ENCODE measurements around the gene MOG.
"Not testable (repeated sequence)": the region's sequence is repeated elsewhere in the genome, so short reads cannot be mapped to it uniquely, and the experiment has no call there.

Gene MOG

DNA sequence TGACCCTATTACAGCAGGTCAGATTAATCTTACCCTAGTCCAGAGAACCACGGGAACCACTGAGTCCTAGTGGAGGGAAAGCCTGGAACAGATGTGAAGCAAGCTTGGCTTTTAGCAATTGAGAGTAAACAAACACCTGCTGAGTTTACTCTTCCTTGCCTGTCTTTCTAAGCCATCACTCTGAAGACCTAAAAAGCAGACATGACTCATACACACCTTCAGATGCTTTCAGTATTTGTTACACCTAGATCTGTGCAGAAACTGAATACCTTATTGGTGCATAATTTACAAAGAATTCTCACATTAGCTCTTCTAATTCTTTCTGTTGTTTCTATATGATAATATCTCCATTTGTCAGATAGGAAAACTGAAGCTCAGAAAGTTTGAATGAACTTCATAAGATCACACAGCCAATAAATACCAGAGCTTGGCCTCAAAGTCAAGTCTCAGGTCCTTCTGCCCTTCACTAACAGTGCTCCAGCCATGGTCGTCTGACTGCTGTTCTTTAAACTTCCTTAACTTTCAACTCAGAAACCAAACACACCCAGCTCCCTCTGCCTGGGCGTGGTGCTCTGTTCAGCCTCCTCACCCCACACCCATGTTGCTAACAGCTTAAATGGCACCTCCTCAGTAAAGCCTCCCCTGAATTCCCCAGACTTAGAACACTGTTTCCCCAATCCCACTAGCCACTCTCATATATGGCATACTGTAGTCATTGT, 15.3 kb upstream of the MOG start:
- no peak for DNase-seq (ENCODE audit: low read depth)

DNA sequence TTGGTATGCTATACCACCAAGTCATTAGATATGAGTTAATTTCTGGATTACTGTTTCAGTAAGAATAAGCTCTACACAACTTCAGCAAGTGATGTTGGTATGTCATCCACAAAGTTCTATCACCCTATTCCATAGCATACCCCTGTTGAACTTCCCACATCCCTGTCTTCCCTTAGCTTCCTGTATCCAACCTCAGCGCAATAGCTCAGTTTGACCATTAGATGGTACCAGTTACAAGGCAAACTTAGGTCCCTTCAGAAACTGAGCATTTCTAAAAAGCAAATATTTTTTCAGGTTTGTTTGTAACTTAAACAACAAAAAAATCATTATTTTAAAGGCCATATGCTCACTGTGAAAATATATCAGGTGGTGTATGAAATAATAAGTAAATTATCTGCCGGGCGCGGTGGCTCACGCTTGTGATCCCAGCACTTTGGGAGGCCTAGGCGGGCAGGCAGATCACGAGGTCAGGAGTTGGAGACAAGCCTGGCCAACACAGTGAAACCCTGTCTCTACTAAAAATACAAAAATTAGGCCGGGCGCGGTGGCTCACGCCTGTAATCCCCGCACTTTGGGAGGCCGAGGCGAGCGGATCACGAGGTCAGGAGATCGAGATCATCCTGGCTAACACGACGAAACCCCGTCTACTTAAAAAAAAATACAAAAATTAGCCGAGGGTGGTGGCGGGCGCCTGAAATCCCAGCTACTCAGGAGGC, 8.8 kb upstream of the MOG start:
- no peak for DNase-seq (ENCODE audit: low read depth)

GRCh38 chr6:29649701-29650673, 6.9 kb upstream of the MOG start:
- peak; percentile 91 for DNase-seq (ENCODE audit: low read depth)

- no peak for DNase-seq (ENCODE audit: low read depth)
These were observed 5.3 kb upstream of the MOG start for GRCh38 chr6:29651413-29652197.

DNA sequence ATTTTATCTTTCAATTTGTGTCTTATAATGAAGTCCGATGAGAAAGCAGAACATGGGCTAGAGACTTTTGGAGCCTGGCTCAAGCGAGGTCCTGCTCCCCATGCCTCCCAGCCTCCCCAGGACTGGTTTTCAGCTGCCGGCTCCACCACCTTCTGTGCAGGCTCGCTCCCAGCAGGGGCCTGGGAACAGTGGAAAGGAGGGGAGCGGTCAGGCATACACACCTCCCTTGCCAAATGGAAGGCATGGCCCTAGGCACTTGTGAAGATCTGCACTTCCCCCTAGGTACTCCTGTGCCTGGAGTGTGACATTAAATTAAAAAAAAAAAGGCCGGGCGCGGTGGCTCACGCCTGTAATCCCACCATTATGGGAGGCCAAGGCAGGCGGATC, 4.7 kb upstream of the MOG start:
- DNase-seq (ENCODE audit: low read depth): no peak

DNA sequence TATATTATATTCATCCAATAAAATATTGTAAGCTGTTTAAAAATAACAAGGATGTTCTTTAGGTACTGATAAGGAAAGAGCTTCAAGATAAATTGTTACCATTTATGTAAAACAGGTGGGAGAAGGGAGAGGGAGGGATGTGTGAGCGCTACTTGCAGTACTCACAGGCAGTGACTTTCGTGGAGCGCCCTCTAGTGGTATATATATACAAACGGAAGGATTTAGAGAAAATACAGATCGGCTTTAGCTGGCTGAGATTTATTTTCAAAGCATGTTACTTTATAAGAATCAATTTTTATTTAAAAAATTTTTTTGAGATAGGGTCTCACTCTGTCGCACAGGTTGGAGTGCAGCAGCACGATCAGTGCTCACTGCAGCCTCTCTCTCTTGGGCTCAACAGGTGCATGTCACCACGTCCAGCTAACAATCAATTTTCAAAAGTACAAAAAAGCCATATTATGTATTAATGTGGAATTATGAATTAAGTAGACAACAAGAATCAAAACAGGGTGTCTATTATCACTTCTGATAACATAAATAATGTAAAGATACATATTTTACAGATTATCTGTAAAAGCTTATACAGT, 3.3 kb upstream of the MOG start:
- DNase-seq (ENCODE audit: low read depth): peak; percentile 63

DNA sequence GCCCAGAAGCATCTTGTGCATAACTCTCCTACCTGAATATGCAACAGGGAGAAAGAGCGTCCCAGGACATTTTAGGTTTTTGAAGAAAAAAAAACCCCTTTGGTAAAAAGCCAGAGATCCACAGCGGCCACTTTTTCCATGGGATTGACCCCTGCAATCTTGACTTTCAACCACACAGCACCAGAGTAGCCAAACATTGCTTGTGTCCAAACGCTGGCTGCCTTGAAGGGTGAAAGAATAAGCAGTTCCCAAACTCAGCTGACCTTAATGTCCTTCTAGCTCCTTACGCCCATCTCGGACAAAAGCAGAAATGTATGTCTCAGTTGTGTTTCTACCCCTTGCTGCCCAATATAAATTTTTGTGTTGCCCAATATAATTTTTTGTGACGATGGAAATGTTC, 1.2 kb upstream of the MOG start:
- DNase-seq (ENCODE audit: low read depth): no peak

DNA sequence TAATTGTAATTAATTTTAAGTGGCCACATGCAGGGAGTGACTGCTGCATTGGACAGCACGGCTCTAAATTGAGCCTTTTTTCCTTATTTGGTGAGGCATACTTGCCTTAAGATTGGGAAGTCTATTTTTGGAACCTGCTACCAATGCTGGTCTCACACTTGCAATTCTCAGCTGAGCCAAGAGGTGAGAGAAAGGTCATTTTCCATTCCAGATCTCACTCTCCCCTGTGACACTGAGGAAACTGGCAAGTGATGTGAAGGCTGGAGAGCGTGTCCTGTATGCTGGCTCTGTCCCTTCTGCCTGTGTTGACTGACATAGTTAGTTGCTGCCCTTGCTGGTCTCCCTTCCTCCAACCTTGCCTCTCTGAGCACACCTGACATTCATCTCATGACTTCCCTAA, 735 bp upstream of the MOG start:
- DNase-seq (ENCODE audit: low read depth): no peak

GRCh38 chr6:29661071-29661470, 4.2 kb downstream of the MOG start:
- DNase-seq (ENCODE audit: low read depth): no peak

- not testable (repeated sequence) for DNase-seq (ENCODE audit: low read depth)
These were observed 4.7 kb downstream of the MOG start for GRCh38 chr6:29661502-29662141.

GRCh38 chr6:29663300-29664042, 6.6 kb downstream of the MOG start:
- DNase-seq (ENCODE audit: low read depth): no peak

DNA sequence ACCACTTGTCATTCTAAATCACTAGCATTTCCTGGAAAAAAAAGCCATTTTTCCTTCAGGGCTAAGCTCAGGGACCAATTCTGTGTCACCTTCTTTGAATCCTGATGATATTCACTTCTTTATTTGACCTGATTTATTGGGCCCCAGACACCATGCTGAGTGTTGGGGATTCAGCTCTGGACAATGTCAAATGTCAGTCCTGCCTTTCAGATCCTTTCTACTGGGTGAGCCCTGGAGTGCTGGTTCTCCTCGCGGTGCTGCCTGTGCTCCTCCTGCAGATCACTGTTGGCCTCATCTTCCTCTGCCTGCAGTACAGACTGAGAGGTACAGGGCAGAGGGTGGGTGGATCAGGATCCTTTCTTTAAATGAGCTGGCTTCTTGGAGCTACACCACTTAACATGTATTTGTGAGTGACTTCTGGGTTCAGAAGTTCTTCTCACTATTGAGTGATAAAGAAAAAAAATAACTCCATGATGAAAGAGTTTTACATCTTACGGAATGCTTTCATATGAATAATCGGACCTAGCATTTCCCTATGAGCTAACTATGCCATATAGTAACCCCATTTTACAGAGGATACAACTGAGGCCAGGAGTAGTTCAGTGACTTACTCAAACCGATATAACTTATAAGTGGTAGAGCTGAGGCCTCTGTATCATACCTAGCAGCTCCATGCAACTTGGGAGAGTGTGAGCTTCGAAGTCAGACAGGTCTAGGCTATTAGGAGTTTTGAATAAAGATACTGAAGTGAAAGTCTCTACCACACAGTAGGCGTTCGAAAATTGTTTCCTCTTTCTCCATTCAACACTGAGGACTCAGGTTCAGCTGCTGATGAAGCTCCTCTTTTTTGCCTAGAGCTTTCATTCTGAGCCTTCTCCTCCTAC, 9.3 kb downstream of the MOG start:
- no peak for DNase-seq (ENCODE audit: low read depth)

DNA sequence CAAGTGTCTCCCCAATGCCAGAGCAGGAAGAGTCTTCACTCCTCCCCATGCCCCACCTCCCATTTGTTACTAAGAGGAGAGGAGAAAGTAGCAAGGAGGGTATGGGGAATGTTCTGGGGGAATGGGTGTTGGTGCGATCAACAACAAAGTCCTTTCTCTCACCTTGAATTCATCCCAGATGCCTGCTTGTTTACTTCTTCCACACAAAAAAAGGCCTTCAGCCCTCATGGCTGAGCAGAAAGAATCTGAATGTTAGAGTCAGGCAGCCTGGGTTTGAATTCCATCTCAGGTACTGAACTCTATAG, 9.9 kb downstream of the MOG start:
- DNase-seq (ENCODE audit: low read depth): no peak

- no peak for DNase-seq (ENCODE audit: low read depth)
These were observed 10.3 kb downstream of the MOG start for GRCh38 chr6:29667158-29667557.

DNA sequence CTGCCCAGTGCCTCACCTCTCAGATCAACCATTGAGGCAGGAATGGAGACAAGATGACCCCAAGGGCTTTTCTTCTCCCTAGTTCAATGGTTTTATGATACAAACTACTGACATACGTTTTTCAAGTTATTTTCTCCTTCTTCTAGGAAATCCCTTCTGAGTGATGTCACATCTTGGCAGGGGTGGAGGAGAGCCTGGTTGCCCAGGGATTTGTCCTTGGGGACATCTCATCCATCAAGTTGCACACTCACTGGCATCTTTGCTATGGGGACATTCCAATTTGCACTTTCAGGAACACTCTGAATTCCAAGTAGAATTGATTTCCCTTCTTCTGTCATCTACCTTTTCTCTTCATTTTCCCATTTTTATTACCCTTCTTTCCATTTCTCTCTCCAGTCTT, 14.1 kb downstream of the MOG start:
- no peak for DNase-seq (ENCODE audit: low read depth)

GRCh38 chr6:29672116-29672515, 15.2 kb downstream of the MOG start:
- DNase-seq (ENCODE audit: low read depth): not testable (repeated sequence)

DNA sequence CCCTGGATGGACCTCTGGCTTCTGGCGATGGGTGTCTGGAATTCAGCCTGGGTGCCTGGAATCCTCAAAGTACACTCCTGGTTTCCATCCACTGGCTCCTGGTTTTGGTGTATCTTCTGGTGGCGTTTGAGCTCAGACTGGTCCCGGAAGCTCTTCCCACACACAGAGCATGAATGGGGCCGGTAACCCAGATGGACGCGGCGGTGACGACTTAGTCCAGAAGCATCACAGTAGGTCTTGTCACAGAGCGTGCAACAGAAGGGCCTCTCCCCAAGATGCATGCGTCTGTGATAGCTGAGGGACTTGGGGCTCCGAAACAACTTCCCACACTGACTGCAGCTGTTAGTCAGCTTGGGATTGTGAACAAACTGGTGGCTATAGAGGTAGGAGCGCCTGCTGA, 16.3 kb downstream of the MOG start:
- no peak for DNase-seq (ENCODE audit: low read depth)

GRCh38 chr6:29674008-29674407, 17.1 kb downstream of the MOG start:
- DNase-seq (ENCODE audit: low read depth): no peak

GRCh38 chr6:29675561-29675960, 18.7 kb downstream of the MOG start:
- no peak for DNase-seq (ENCODE audit: low read depth)
